DOHH2 (cell line): ENCODE data around the gene SLC3A2.

Experiments used
- H3F3A ChIP-seq: fragments of 200-600 bp; sonication (generic), shearing (Covaris generic); 2 replicates; pipeline ENCODE4 v1.6.0; 2016; ENCODE audit warnings: antibody characterized with exemption, mild to moderate bottlenecking; ENCODE audit not compliant: control insufficient read depth, insufficient read depth
- H3K27ac ChIP-seq: fragments of 200-600 bp; sonication (generic); 2 replicates; pipeline ENCODE4 v1.5.1; 2014; ENCODE audit warnings: low read depth, mild to moderate bottlenecking, low read length, moderate library complexity
- H3K27me3 ChIP-seq: fragments of 200-600 bp; sonication (generic); 2 replicates; pipeline ENCODE4 v1.6.1; 2014; ENCODE audit warnings: mild to moderate bottlenecking, low read length, mixed read lengths; ENCODE audit not compliant: control insufficient read depth
- H3K36me3 ChIP-seq: fragments of 200-600 bp; sonication (generic); 2 replicates; pipeline ENCODE4 v1.6.1; 2014; ENCODE audit warnings: mild to moderate bottlenecking, low read length, moderate library complexity, mixed read lengths; ENCODE audit not compliant: control insufficient read depth
- H3K4me1 ChIP-seq: fragments of 200-600 bp; sonication (generic); 2 replicates; pipeline ENCODE4 v1.6.1; 2014; ENCODE audit warnings: mild to moderate bottlenecking, low read length, mixed read lengths; ENCODE audit not compliant: control insufficient read depth
- H3K4me2 ChIP-seq: fragments of 200-600 bp; sonication (generic); 2 replicates; pipeline ENCODE4 v1.6.0; 2014; ENCODE audit warnings: mild to moderate bottlenecking, low read length, moderate library complexity
- H3K4me3 ChIP-seq: fragments of 200-600 bp; sonication (generic); 2 replicates; pipeline ENCODE4 v1.5.1; 2014; ENCODE audit warnings: mild to moderate bottlenecking, low read length, mixed read lengths
- H3K79me2 ChIP-seq: fragments of 200-600 bp; sonication (generic); 2 replicates; pipeline ENCODE4 v1.6.1; 2014; ENCODE audit warnings: mild to moderate bottlenecking, low read length, mixed read lengths; ENCODE audit not compliant: control insufficient read depth
- H3K9me2 ChIP-seq: fragments of 200-600 bp; sonication (generic); replicated peaks from 2 replicates; pipeline ENCODE4 v1.6.1; 2014; ENCODE audit warnings: mild to moderate bottlenecking, low read length, mixed read lengths; ENCODE audit not compliant: control insufficient read depth
- H3K9me3 ChIP-seq: fragments of 200-600 bp; sonication (generic); 2 replicates; pipeline ENCODE4 v1.6.1; 2014; ENCODE audit warnings: antibody characterized with exemption, low read length, mixed read lengths; ENCODE audit not compliant: control insufficient read depth, insufficient read depth
- H4K20me1 ChIP-seq: fragments of 200-600 bp; sonication (generic); 2 replicates; pipeline ENCODE4 v1.6.0; 2014; ENCODE audit warnings: low read depth, mild to moderate bottlenecking, antibody characterized with exemption, low read length, moderate library complexity; ENCODE audit not compliant: control insufficient read depth, insufficient read depth
- CTCF ChIP-seq: fragments of 200-600 bp; sonication (generic); IDR thresholded peaks from one replicate; pipeline ENCODE4 v1.5.1; 2014; ENCODE audit warnings: antibody characterized with exemption, mild to moderate bottlenecking, low read depth, low read length; ENCODE audit not compliant: poor library complexity, severe bottlenecking
- EZH2phosphoT487 ChIP-seq: fragments of 200-600 bp; sonication (generic); IDR thresholded peaks from 2 replicates; pipeline ENCODE4 v1.6.1; 2017; ENCODE audit warnings: borderline replicate concordance, mild to moderate bottlenecking, antibody characterized with exemption, low read length, moderate library complexity, mixed read lengths

SLC3A2 gene

GRCh38 chr11:62910141-62910882 is 29.6 kb downstream of the SLC3A2 start:
- TF ChIP-seq EZH2phosphoT487, result no peak
- no peak for TF ChIP-seq CTCF
- Histone ChIP-seq H3K4me2 (no peak overlapping the region), H3K9me3 (no peaks in the 10 kb centered on the region), H4K20me1 (no peaks in the 10 kb centered on the region), H3K27ac (no peak overlapping the region), H3K36me3 (no peaks in the 10 kb centered on the region), H3F3A (no peaks in the 10 kb centered on the region), H3K9me2 (no peaks in the 10 kb centered on the region), H3K79me2 (no peaks in the 10 kb centered on the region), H3K4me3 (no peak overlapping the region), H3K4me1 (no peaks in the 10 kb centered on the region), H3K27me3 (peaks cover 32% of the 10 kb centered on the region)

- no peak overlapping the region for H3K27ac ChIP-seq
- no peak overlapping the region for H3K4me3 ChIP-seq
- no peaks in the 10 kb centered on the region for H3K79me2 ChIP-seq
- no peaks in the 10 kb centered on the region for H4K20me1 ChIP-seq
- no peaks in the 10 kb centered on the region for H3K4me1 ChIP-seq
- no peaks in the 10 kb centered on the region for H3F3A ChIP-seq
- TF ChIP-seq EZH2phosphoT487 (no peak), CTCF (no peak)
- peaks cover 25% of the 10 kb centered on the region; the same call in 1 of the 2 replicates for H3K27me3 ChIP-seq
- H3K9me3 ChIP-seq, result no peaks in the 10 kb centered on the region
- H3K4me2 ChIP-seq, result no peak overlapping the region
- H3K36me3 ChIP-seq, result no peaks in the 10 kb centered on the region
- H3K9me2 ChIP-seq, result no peaks in the 10 kb centered on the region
These were observed 30.7 kb downstream of the SLC3A2 start for GRCh38 chr11:62911137-62912130.

GRCh38 chr11:62912268-62912667 is 31.6 kb downstream of the SLC3A2 start:
- Histone ChIP-seq H3F3A (no peaks in the 10 kb centered on the region), H3K79me2 (no peaks in the 10 kb centered on the region), H3K4me3 (no peak overlapping the region), H3K4me2 (no peak overlapping the region), H4K20me1 (no peaks in the 10 kb centered on the region; the same call in 1 of the 2 replicates), H3K36me3 (no peaks in the 10 kb centered on the region), H3K27me3 (peaks cover 17% of the 10 kb centered on the region; the same call in 1 of the 2 replicates), H3K27ac (no peak overlapping the region), H3K9me3 (no peaks in the 10 kb centered on the region), H3K4me1 (no peaks in the 10 kb centered on the region), H3K9me2 (no peaks in the 10 kb centered on the region)
- no peak for TF ChIP-seq EZH2phosphoT487
- no peak for TF ChIP-seq CTCF
